Effector memory CD4-positive, alpha-beta T cell (primary cell): Measurements from ENCODE around the gene DGKI.

Experiments
- DNase-seq, 3 donors: peaks; one replicate each; pipeline ENCODE4 v3.0.0-alpha.2; 2020
- H3K27ac ChIP-seq: 2 replicates; pipeline ENCODE4 v1.7.0; 2013; ENCODE audit warnings: mild to moderate bottlenecking, low read length, moderate library complexity; ENCODE audit not compliant: insufficient read depth, poor library complexity, severe bottlenecking
- H3K27me3 ChIP-seq: replicated peaks from 2 replicates; pipeline ENCODE4 v1.7.0; 2013; ENCODE audit warnings: mild to moderate bottlenecking, low read length; ENCODE audit not compliant: insufficient read depth, control insufficient read depth, poor library complexity, severe bottlenecking
- H3K36me3 ChIP-seq: 2 replicates; pipeline ENCODE4 v1.7.0; 2013; ENCODE audit warnings: mild to moderate bottlenecking, low read length, moderate library complexity; ENCODE audit not compliant: control insufficient read depth, insufficient read depth
- H3K4me1 ChIP-seq: 2 replicates; pipeline ENCODE4 v1.7.0; 2013; ENCODE audit warnings: low read length, mild to moderate bottlenecking; ENCODE audit not compliant: control insufficient read depth, insufficient read depth, poor library complexity, severe bottlenecking
- H3K4me3 ChIP-seq: 2 replicates; pipeline ENCODE4 v1.7.0; 2013; ENCODE audit warnings: low read length, low read depth, mild to moderate bottlenecking; ENCODE audit not compliant: insufficient read depth, poor library complexity, severe bottlenecking
- H3K9me3 ChIP-seq: 2 replicates; pipeline ENCODE4 v1.7.0; 2013; ENCODE audit warnings: mild to moderate bottlenecking, low read length, moderate library complexity; ENCODE audit not compliant: control insufficient read depth

Gene DGKI

DNA sequence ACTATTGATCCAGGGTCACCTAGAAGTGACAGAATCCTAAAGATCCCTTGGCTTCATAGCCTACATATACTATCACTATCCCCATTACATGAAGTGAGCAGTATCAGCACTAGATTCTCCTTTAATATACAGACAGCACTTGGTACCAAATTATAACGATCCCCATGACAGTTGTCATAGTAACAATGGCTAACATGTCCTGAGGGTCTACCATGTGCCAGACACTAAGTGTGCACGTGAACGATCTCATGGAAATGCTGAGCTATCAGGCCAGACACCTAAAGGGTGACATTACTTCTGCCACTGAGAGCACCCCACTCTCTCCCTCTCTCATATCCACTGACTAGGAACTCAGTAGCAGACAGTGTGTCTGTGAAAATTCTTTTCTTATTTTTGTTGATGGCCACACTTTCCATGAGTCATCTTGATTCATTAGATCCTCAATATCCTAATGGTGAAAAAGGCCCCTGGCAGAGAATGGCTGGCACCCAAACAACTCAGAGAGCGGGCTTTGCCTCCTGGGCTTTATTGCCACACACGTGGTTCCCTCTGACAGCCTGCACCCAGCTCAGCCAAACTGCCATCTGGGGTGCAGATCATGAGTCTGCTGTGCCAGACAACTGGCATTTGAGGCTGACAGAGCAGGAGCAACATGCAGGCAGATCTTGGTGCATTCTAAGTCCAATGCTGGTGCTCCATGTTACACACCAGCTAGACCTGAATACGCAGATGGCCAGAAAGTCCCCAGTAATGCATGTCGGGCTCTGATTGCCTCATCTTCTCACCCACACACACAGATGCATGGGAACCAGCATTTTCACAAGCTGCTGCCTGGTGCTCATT, 176.3 kb downstream of the DGKI start:
- DNase-seq, result no peak
- Histone ChIP-seq H3K36me3 (no peaks in the 10 kb centered on the region), H3K4me1 (no peaks in the 10 kb centered on the region), H3K27ac (no peak overlapping the region), H3K9me3 (no peaks in the 10 kb centered on the region), H3K4me3 (no peak overlapping the region), H3K27me3 (peaks cover 2% of the 10 kb centered on the region)

DNA sequence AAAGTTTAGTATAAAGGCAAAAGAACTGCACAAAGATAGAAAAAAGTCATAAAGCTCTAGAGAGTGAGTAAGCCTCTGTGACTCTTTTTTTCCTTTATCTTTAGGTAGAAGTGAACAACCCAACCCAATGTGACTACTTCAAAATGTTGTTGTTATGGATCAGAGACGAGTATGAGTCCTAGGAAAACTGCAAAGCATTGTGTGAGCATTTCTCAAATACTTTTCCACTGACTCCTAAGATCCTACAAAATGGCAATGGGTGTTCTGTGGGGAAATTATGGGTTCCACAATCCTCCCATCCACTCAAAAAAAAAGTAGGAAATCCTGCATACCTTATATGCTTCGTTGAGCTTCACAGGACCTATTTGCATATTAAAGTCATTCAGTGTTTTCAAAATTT, 177.1 kb downstream of the DGKI start:
- Histone ChIP-seq H3K36me3 (no peaks in the 10 kb centered on the region), H3K9me3 (no peaks in the 10 kb centered on the region), H3K27me3 (peaks cover 2% of the 10 kb centered on the region), H3K27ac (no peak overlapping the region), H3K4me3 (no peak overlapping the region), H3K4me1 (no peaks in the 10 kb centered on the region)
- DNase-seq, result no peak

DNA sequence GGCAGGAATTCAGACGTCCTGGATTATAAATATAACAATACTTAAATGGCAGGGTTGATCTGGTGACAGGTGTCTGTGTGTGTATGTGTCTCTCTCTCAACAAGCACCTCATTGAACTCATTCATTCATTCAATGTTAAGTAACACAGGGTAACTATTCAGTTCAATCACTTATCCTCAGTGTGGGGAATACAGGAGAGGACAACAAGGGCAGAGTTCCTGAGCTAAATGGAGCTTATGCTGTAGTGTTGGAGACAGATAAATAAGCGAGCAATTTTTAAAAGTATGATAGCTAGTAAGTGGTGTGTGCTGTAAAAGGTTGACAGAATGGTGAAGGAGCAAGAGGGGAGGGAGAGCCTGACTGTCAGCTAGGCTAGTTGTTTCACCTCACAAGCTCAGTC, 178.4 kb downstream of the DGKI start:
- peaks cover 2% of the 10 kb centered on the region for H3K27me3 ChIP-seq
- H3K4me3 ChIP-seq, result no peak overlapping the region
- no peaks in the 10 kb centered on the region for H3K9me3 ChIP-seq
- H3K4me1 ChIP-seq, result no peaks in the 10 kb centered on the region
- no peaks in the 10 kb centered on the region for H3K36me3 ChIP-seq
- DNase-seq, result no peak
- no peak overlapping the region for H3K27ac ChIP-seq

DNA sequence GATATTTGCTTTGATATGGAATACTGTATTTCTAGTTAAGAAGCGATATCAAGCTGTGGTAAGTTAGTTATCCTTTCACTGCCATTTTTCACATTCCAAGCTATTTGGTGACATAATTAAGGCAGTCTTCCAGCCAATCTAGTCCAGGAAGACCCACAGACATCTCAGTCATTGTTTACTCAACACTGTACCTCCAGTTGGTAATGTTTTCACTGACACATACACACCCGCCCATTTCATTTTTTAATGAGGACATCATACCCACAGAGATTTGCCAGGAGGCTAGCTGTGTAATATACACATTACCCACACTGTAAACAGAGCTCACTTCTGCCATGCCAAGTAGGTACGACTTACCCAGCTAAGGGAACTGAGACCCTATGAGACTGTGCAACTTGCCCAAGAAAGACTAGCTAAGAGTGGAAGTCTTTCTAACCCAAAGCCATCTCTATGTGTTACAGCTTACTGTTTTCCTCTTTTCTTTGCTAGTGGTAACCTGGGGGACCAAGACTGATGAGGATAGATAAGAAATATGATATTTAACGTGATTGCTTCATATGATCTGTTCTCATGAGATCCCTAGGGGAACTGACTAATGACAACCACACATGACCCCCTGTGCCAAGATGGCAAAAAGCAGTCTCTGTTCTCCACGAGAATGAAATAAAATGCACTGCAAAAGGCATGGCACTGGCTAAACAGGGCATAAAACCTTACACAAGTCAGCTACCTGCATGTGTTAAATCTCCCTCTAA, 179.0 kb downstream of the DGKI start:
- no peak overlapping the region for H3K4me3 ChIP-seq
- no peak overlapping the region for H3K27ac ChIP-seq
- no peaks in the 10 kb centered on the region for H3K9me3 ChIP-seq
- no peaks in the 10 kb centered on the region for H3K36me3 ChIP-seq
- DNase-seq, result no peak
- H3K4me1 ChIP-seq, result no peaks in the 10 kb centered on the region
- peaks cover 2% of the 10 kb centered on the region for H3K27me3 ChIP-seq

DNA sequence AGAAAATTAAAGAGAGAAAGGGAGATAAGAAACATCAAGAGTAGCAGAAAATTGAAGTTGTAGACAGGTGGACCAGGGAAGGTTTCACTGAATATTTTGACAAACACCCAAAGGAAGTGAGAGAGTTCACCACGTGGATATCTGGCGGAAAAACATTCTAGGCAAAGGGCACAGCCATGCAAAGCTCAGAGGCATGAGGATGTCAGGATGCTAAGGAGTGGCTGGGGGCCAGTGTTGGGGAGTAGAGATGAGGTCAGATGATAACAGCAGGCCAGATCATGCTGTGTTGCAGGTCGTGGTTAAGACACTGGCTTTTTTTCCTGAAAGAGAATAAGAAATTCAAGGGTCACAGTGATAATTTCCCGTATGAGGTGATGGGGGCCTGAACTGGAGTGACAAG, 181.9 kb downstream of the DGKI start:
- H3K4me1 ChIP-seq, result no peaks in the 10 kb centered on the region
- peaks cover 2% of the 10 kb centered on the region for H3K27me3 ChIP-seq
- no peaks in the 10 kb centered on the region for H3K36me3 ChIP-seq
- DNase-seq, result no peak
- no peak overlapping the region for H3K4me3 ChIP-seq
- H3K9me3 ChIP-seq, result no peaks in the 10 kb centered on the region
- H3K27ac ChIP-seq, result no peak overlapping the region

DNA sequence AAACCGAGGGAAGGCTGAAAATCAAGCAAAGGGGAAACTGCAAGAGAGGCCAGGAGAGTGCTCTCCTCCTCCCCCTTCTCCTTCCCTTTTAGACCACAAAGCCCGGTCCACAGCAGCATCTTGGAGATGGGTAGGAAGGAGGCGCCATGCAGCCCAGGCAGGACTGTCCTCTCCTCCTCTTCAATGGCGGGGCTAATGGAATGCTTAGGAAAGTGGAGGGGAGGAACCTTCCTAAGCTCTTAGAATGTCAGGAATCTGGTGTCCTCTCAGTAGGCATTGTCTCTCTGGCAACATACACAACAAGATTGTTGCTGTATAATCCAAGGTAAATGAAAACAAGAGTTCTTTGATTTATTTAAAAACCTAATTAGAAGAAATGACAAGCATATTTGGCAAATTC, 185.1 kb downstream of the DGKI start:
- DNase-seq, result no peak
- Histone ChIP-seq H3K9me3 (no peaks in the 10 kb centered on the region), H3K4me1 (no peaks in the 10 kb centered on the region), H3K36me3 (no peaks in the 10 kb centered on the region), H3K27ac (no peak overlapping the region), H3K4me3 (no peak overlapping the region), H3K27me3 (no peaks in the 10 kb centered on the region)

DNA sequence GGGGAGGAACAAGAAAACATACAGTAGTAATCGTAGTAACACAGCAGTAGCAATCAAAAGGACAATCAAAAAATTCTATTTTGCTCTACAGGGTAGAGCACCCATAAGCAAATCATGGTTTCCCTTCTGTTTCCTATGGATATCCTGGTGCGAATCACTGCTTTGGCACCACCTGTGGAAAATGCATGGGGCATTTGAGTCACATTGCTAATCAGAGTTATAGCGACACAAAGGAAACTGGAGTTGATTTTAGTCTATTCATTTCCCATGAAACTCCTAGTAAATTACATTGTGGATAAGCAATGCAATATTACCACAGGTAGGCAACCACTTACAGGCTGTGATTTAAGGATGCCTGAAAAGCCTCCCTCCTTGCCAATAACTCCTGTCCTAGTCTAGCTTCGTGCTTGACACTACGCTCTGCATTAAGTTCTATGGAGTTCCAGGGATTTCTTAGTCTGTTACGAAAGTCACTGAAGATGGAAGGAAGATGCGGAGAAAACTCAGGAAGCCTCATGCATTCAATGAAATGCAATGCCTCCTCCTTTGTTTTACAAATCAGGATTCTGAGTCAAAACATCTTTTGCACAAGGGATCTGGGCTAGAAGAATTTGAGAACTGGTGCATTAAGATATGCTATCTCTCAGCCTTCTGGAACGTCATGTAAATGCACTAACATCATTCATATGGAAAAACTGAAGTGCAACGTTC, 188.4 kb downstream of the DGKI start:
- no peak overlapping the region for H3K27ac ChIP-seq
- no peaks in the 10 kb centered on the region for H3K27me3 ChIP-seq
- no peak for DNase-seq
- H3K9me3 ChIP-seq, result no peaks in the 10 kb centered on the region
- H3K4me3 ChIP-seq, result no peak overlapping the region
- no peaks in the 10 kb centered on the region for H3K4me1 ChIP-seq
- H3K36me3 ChIP-seq, result no peaks in the 10 kb centered on the region

DNA sequence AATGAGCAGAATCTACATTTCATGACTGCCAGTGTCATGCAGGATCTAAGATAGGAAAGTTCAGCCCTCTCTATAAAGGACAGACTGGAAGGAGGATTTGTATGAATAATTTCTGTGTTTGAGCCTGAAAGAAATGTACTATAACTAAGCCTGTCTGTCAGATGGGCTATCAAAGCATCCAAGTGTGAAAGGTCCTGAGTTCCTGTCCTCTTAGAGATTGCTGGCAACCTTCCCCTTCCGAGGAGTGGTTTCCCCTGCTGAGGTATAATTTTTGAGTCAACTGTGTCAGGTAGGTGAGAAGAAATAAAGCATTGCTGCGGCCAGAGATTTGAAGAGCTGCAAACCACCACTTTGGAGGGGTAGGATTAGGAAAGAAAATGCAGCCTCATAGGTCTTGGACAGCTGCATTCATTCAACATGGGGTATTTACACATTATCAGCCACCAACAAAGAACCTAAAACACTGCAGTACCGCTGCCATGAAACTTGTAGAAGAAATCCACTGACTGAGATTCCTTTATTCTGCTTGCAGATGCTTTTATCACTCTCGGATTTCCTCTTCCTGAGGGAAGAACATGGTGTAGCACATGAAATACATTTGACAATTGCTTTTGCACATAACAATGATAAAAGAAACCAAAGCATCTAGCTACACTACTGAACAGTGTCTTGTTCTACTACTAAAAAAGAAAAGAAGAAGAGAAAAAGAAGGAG, 189.1 kb downstream of the DGKI start:
- no peak for DNase-seq
- no peaks in the 10 kb centered on the region for H3K9me3 ChIP-seq
- H3K4me1 ChIP-seq, result no peaks in the 10 kb centered on the region
- H3K36me3 ChIP-seq, result no peaks in the 10 kb centered on the region
- H3K27me3 ChIP-seq, result no peaks in the 10 kb centered on the region
- H3K4me3 ChIP-seq, result no peak overlapping the region
- no peak overlapping the region for H3K27ac ChIP-seq

DNA sequence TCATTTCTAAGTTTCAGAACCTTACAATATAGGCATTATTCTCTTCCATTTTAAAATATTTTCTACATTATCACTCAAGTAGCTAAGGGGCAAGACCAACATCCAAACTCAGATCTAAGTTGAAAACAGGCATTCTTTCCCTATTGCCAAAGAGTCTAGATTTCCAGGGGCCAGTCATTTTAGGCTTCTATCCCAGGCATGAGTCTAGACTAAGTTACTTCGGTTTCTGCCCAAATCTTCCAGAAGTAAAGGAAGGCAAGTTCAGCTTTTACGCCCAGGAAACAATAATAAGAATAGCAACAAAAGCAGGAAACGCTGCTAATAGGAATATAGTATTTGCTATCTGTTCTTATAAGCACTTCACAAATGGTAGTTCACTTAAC, 189.9 kb downstream of the DGKI start:
- no peak for DNase-seq
- H3K9me3 ChIP-seq, result no peaks in the 10 kb centered on the region
- H3K4me1 ChIP-seq, result no peaks in the 10 kb centered on the region
- H3K4me3 ChIP-seq, result no peak overlapping the region
- H3K36me3 ChIP-seq, result no peaks in the 10 kb centered on the region
- H3K27me3 ChIP-seq, result no peaks in the 10 kb centered on the region
- no peak overlapping the region for H3K27ac ChIP-seq
